ENCODE data around the gene CYP1A2. TPM values are rescaled to one million over a fixed set of nuclear protein-coding genes. Genes with fewer than 3 reads are reported as not detected.
A peak's percentile ranks its signal among the peaks of the same experiment; 100 is the strongest.

The CYP1A2 gene
- under 1 TPM in 1 of 10 donors, not detected in 9; 0.11 TPM for total RNA-seq
- not detected for polyA plus RNA-seq
- long read RNA-seq, donor 1: 0 reads
- long read RNA-seq, donor 2: 0 reads
- long read RNA-seq, donor 3: 0 reads

GRCh38 chr15:74748322-74748946 lies at the start of gene CYP1A2:
Gene CYP1A2, plus strand, starts transcription at chr15:74748845. Its CDS starts 894 bp downstream, at chr15:74749739.
- intact Hi-C loops (cut with DNase I): no loop called here
- no peak for DNase-seq

GRCh38 chr15:74709011-74709410 lies 39.6 kb upstream of the CYP1A2 start:
- intact Hi-C loops (cut with DNase I): loop anchor here in 1 of 10 donors (10.0 kb wide), 1 partner anchor 1066 kb away; no protein-coding TSS in a partner anchor
- no peak for ATAC-seq
- no peaks in the 10 kb centered on the region for H3K36me3 ChIP-seq

More at GRCh38 chr15:74748322-74748946, at the start of gene CYP1A2:
- H3K27me3 ChIP-seq: no peaks in the 10 kb centered on the region
- H3K4me3 ChIP-seq: no peak within 1 kb of the TSS
- ATAC-seq: no peak
- no peak within 1 kb of the TSS for H3K27ac ChIP-seq
- H3K9me3 ChIP-seq: no peaks in the 10 kb centered on the region
- no peaks in the 10 kb centered on the region for H3K4me1 ChIP-seq
- H3K36me3 ChIP-seq: no peaks in the 10 kb centered on the region
- WGBS, 2 donors: 78 to 89% methylated on average over 3 of the region's 3 CpGs
- TF ChIP-seq CTCF (IDR thresholded peaks at IDR 0.05): no peak

GRCh38 chr15:74709892-74710291 lies 38.8 kb upstream of the CYP1A2 start:
- Histone ChIP-seq H3K4me3 (no peak overlapping the region), H3K9me3 (no peaks in the 10 kb centered on the region), H3K27ac (peak overlapping the region in 2 of 10 donors; percentile 7 to 50), H3K4me1 (peaks cover 0 to 13% (median 0%) of the 10 kb centered on the region in 9 donors), H3K36me3 (no peaks in the 10 kb centered on the region), H3K27me3 (peaks cover 0 to 13% (median 0%) of the 10 kb centered on the region in 7 donors)
- 62 to 70% methylated on average over 3 of the region's 3 CpGs for WGBS, 2 donors
- no peak for DNase-seq
- ATAC-seq: no peak
- no peak for TF ChIP-seq CTCF (IDR thresholded peaks at IDR 0.05)
- intact Hi-C loops (cut with DNase I): loop anchor here in 1 of 10 donors (10.0 kb wide), 1 partner anchor 1065 kb away; no protein-coding TSS in a partner anchor

More at GRCh38 chr15:74709011-74709410, 39.6 kb upstream of the CYP1A2 start:
- Histone ChIP-seq H3K9me3 (no peaks in the 10 kb centered on the region), H3K27me3 (peaks cover 0 to 14% (median 0%) of the 10 kb centered on the region in 7 donors), H3K4me3 (no peak overlapping the region), H3K27ac (no peak overlapping the region), H3K4me1 (peaks cover 0 to 13% (median 0%) of the 10 kb centered on the region in 9 donors)
- no peak for DNase-seq
- WGBS, 2 donors: 59 to 64% methylated on average over 1 of the region's 1 CpG
- no peak for TF ChIP-seq CTCF (IDR thresholded peaks at IDR 0.05)

- H3K27me3 ChIP-seq: peaks cover 0 to 8% (median 0%) of the 10 kb centered on the region in 7 donors
- TF ChIP-seq CTCF (IDR thresholded peaks at IDR 0.05): no peak
- WGBS, 2 donors: 41 to 46% methylated on average over 3 of the region's 3 CpGs
- H3K27ac ChIP-seq: peak overlapping the region in 2 of 10 donors; percentile 7 to 50
- H3K9me3 ChIP-seq: no peaks in the 10 kb centered on the region
- no peak for ATAC-seq
- H3K4me1 ChIP-seq: peaks cover 0 to 13% (median 0%) of the 10 kb centered on the region in 9 donors
- intact Hi-C loops (cut with DNase I): no loop called here
- no peak overlapping the region for H3K4me3 ChIP-seq
- DNase-seq: no peak
- H3K36me3 ChIP-seq: no peaks in the 10 kb centered on the region
Observed at GRCh38 chr15:74710319-74711094, 38.1 kb upstream of the CYP1A2 start.
